SK-N-SH (cell line): Measurements from ENCODE around the gene DAB1. TPM values are rescaled to one million over a fixed set of nuclear protein-coding genes. Genes with fewer than 3 reads are reported as not detected.

Experiments used
- CTCF ChIA-PET: fragments of 300-600, 350-600 bp; formaldehyde crosslinking; extraction: SDS; loops from one replicate; lab custom pipeline; 2021; lab: Yijun Ruan, JAX
- POLR2A ChIA-PET: fragments of 350-600 bp; sonication (Branson Sonifier 250); formaldehyde crosslinking; extraction: SDS; loops from one replicate; lab custom pipeline; 2020; ENCODE audit warnings: antibody characterized with exemption, inconsistent platforms; lab: Yijun Ruan, JAX
- DNase-seq: peaks from one replicate; pipeline ENCODE4 v3.0.0; 2012
- H2AFZ ChIP-seq: fragments of 200-600 bp; sonication (generic); 2 replicates; pipeline ENCODE4 v1.8.1; 2016; ENCODE audit warnings: antibody characterized with exemption, mild to moderate bottlenecking, low read depth
- H3F3A ChIP-seq: fragments of 200-600 bp; sonication (generic); replicated peaks from 2 replicates; pipeline ENCODE3; 2016; ENCODE audit warnings: antibody characterized with exemption, mild to moderate bottlenecking; ENCODE audit not compliant: insufficient read depth
- H3K27ac ChIP-seq, 2 experiments: fragments of 200-500 bp in 1 of 2; fragments of 200-600 bp in 1 of 2; sonication (Bioruptor generic) in 1 of 2; sonication (generic), shearing (Covaris generic) in 1 of 2; 2 replicates each; pipeline versions ENCODE4 v1.5.1 to v1.6.1; 2014 to 2016; ENCODE audit warnings: low read depth in 2 of 2, inconsistent platforms in 1 of 2, low read length in 1 of 2, mild to moderate bottlenecking in 1 of 2, mixed read lengths in 1 of 2
- H3K27me3 ChIP-seq: fragments of 200-600 bp; sonication (generic), shearing (Covaris generic); 2 replicates; pipeline ENCODE4 v1.6.1; 2016; ENCODE audit warnings: mixed run types; ENCODE audit not compliant: insufficient read depth
- H3K36me3 ChIP-seq, 2 experiments: fragments of 200-500 bp in 1 of 2; fragments of 200-600 bp in 1 of 2; sonication (Bioruptor generic) in 1 of 2; sonication (generic) in 1 of 2; replicated peaks in 1 of 2; 2 replicates each; pipeline versions ENCODE3 to v1.5.1; 2014 to 2016; ENCODE audit warnings: low read length in 1 of 2, mild to moderate bottlenecking in 1 of 2; ENCODE audit not compliant: insufficient read depth in 2 of 2, control insufficient read depth in 1 of 2
- H3K4me1 ChIP-seq, 2 experiments: fragments of 200-500 bp in 1 of 2; fragments of 200-600 bp in 1 of 2; sonication (Bioruptor generic) in 1 of 2; sonication (generic), shearing (Covaris generic) in 1 of 2; 2 replicates each; pipeline versions ENCODE4 v1.5.1 to v1.6.1; 2014 to 2016; ENCODE audit warnings: low read depth in 1 of 2, low read length in 1 of 2, mixed run types in 1 of 2; ENCODE audit not compliant: insufficient read depth in 2 of 2, control insufficient read depth in 1 of 2
- H3K4me2 ChIP-seq: fragments of 200-600 bp; sonication (generic), shearing (Covaris generic); 2 replicates; pipeline ENCODE4 v1.6.1; 2017; ENCODE audit warnings: mixed run types
- H3K4me3 ChIP-seq, 2 experiments: fragments of 200-500 bp in 1 of 2; fragments of 200-600 bp in 1 of 2; sonication (Bioruptor generic) in 1 of 2; sonication (generic), shearing (Covaris generic) in 1 of 2; 2 replicates each; pipeline versions ENCODE4 v1.5.1 to v1.8.1; 2014 to 2016; ENCODE audit warnings: low read depth in 2 of 2, inconsistent platforms in 1 of 2, low read length in 1 of 2, mild to moderate bottlenecking in 1 of 2, mixed read lengths in 1 of 2, moderate library complexity in 1 of 2
- H3K79me2 ChIP-seq: fragments of 200-600 bp; sonication (generic); 2 replicates; pipeline ENCODE4 v1.8.1; 2017; ENCODE audit warnings: mild to moderate bottlenecking; ENCODE audit not compliant: insufficient read depth
- H3K9ac ChIP-seq: fragments of 200-600 bp; sonication (generic); 2 replicates; pipeline ENCODE4 v1.6.1; 2017; ENCODE audit warnings: mixed run types
- H3K9me2 ChIP-seq: fragments of 200-600 bp; sonication (generic); 2 replicates; pipeline ENCODE4 v1.6.1; 2017; ENCODE audit warnings: mixed run types
- H3K9me3 ChIP-seq: fragments of 200-600 bp; sonication (generic); 2 replicates; pipeline ENCODE4 v1.6.1; 2017; ENCODE audit warnings: mixed run types, mild to moderate bottlenecking, moderate library complexity
- H4K20me1 ChIP-seq: fragments of 200-600 bp; sonication (generic); 2 replicates; pipeline ENCODE4 v1.6.1; 2017; ENCODE audit warnings: mild to moderate bottlenecking, mixed run types; ENCODE audit not compliant: insufficient read depth
- EZH2phosphoT487 ChIP-seq: fragments of 200-600 bp; sonication (generic); IDR thresholded peaks from 2 replicates; pipeline ENCODE4 v1.6.1; 2017; ENCODE audit warnings: low read depth, mixed run types, mild to moderate bottlenecking, antibody characterized with exemption, moderate library complexity, borderline replicate concordance
- FOXJ3 ChIP-seq: sonication (generic); formaldehyde crosslinking; IDR thresholded peaks from 2 replicates; pipeline ENCODE4 v1.5.1; 2020; ENCODE audit warnings: mild to moderate bottlenecking, missing genetic modification reagents
- GABPA ChIP-seq: IDR thresholded peaks from 2 replicates; pipeline ENCODE4 v1.4.0; 2012; ENCODE audit warnings: low read depth, mild to moderate bottlenecking
- JUND ChIP-seq: IDR thresholded peaks from 2 replicates; pipeline ENCODE4 v1.4.0; 2012
- NFIC ChIP-seq: IDR thresholded peaks from 2 replicates; pipeline ENCODE4 v1.4.0; 2012; ENCODE audit warnings: borderline replicate concordance
- POLR2AphosphoS5 ChIP-seq: IDR thresholded peaks from 2 replicates; pipeline ENCODE4 v1.6.1; 2012; ENCODE audit warnings: low read depth, low read length
- SIN3A ChIP-seq: IDR thresholded peaks from 2 replicates; pipeline ENCODE4 v1.6.1; 2012; ENCODE audit warnings: low read depth, mild to moderate bottlenecking, low read length, moderate library complexity, borderline replicate concordance
- WGBS: methylation state at CpG from one replicate; pipeline ENCODE4 v1.1.6; 2017; ENCODE audit warnings: low lambda C conversion rate; 5-methylcytosine and 5-hydroxymethylcytosine counted together
- polyA plus RNA-seq, 3 experiments: library from polyadenylated mRNA; depleted of rRNA; stranded (reverse); fragments of >200 nt; gene quantifications; 2 replicates each; pipeline ENCODE4 v1.2.3, GENCODE V29; 2012
- TF ChIP-seq, protein P1 (sequence below): fragments of 150-350 bp; IDR thresholded peaks from 2 replicates; pipeline ENCODE4 v1.6.1; 2017; ENCODE audit warnings: antibody characterized with exemption, low read length, low read depth, borderline replicate concordance
- TF ChIP-seq, protein P2 (sequence below): IDR thresholded peaks from 2 replicates; pipeline ENCODE4 v1.4.0; 2012; ENCODE audit warnings: low read depth, borderline replicate concordance

Gene DAB1
- polyA plus RNA-seq, 1 of the 3 experiments (the other 2 are of a cell fraction), result 2.9 TPM

DNA sequence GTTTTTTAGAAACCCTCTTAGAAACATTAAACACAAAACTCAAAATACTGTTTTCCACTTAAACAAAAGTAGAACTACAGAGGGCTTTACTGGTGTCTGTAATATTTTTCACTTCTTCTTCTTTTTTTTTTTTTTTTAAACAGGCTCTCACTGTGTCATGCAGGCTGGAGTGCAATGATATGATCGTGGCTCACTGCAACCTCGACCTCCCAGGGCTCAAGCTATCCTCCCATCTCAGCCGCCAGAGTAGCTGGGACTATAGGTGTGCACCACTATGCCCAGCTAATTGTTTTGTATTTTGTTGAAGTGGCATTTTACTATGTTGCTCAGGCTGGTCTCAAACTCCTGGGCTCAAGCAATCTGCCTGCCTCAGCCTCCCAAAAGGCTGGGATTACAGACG lies 194.8 kb downstream of the DAB1 start:
- Histone ChIP-seq H3K9me2 (no peaks in the 10 kb centered on the region), H3K27me3 (no peaks in the 10 kb centered on the region), H4K20me1 (no peaks in the 10 kb centered on the region), H3K4me2 (no peak overlapping the region), H3K9me3 (no peaks in the 10 kb centered on the region), H3K27ac (no peak overlapping the region), H3K36me3 (no peaks in the 10 kb centered on the region), H3K4me3 (no peak overlapping the region), H2AFZ (no peak overlapping the region), H3K79me2 (no peaks in the 10 kb centered on the region), H3F3A (no peaks in the 10 kb centered on the region), H3K4me1 (no peaks in the 10 kb centered on the region), H3K9ac (no peak overlapping the region)
- no peak for TF ChIP-seq SIN3A
- TF ChIP-seq JUND, result no peak
- TF ChIP-seq, protein P1, sequence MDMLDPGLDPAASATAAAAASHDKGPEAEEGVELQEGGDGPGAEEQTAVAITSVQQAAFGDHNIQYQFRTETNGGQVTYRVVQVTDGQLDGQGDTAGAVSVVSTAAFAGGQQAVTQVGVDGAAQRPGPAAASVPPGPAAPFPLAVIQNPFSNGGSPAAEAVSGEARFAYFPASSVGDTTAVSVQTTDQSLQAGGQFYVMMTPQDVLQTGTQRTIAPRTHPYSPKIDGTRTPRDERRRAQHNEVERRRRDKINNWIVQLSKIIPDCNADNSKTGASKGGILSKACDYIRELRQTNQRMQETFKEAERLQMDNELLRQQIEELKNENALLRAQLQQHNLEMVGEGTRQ, result no peak
- TF ChIP-seq, protein P2, sequence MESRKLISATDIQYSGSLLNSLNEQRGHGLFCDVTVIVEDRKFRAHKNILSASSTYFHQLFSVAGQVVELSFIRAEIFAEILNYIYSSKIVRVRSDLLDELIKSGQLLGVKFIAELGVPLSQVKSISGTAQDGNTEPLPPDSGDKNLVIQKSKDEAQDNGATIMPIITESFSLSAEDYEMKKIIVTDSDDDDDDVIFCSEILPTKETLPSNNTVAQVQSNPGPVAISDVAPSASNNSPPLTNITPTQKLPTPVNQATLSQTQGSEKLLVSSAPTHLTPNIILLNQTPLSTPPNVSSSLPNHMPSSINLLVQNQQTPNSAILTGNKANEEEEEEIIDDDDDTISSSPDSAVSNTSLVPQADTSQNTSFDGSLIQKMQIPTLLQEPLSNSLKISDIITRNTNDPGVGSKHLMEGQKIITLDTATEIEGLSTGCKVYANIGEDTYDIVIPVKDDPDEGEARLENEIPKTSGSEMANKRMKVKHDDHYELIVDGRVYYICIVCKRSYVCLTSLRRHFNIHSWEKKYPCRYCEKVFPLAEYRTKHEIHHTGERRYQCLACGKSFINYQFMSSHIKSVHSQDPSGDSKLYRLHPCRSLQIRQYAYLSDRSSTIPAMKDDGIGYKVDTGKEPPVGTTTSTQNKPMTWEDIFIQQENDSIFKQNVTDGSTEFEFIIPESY, result no peak
- no peak for TF ChIP-seq GABPA
- TF ChIP-seq EZH2phosphoT487, result no peak
- no peak for TF ChIP-seq FOXJ3 (CRISPR knock-in tag)
- TF ChIP-seq POLR2AphosphoS5, result no peak
- TF ChIP-seq NFIC, result no peak
- CTCF ChIA-PET, result no interaction called here
- no peak for DNase-seq
- POLR2A ChIA-PET, result no interaction called here
- 68% methylated on average over 4 of the region's 4 CpGs for WGBS

GRCh38 chr1:57222801-57223200 lies 201.1 kb downstream of the DAB1 start:
- H3K27me3 ChIP-seq, result no peaks in the 10 kb centered on the region
- no peaks in the 10 kb centered on the region for H4K20me1 ChIP-seq
- no peaks in the 10 kb centered on the region for H3K9me2 ChIP-seq
- no peak overlapping the region for H3K4me3 ChIP-seq
- ChIA-PET POLR2A (no interaction called here), CTCF (no interaction called here)
- WGBS, result 76% methylated on average over 3 of the region's 3 CpGs
- H2AFZ ChIP-seq, result no peak overlapping the region
- no peak overlapping the region for H3K4me2 ChIP-seq
- no peak overlapping the region for H3K9ac ChIP-seq
- H3F3A ChIP-seq, result no peaks in the 10 kb centered on the region
- H3K4me1 ChIP-seq, result no peaks in the 10 kb centered on the region; a peak in 1 of 4 replicates
- no peak overlapping the region for H3K27ac ChIP-seq
- no peaks in the 10 kb centered on the region for H3K36me3 ChIP-seq
- H3K9me3 ChIP-seq, result no peaks in the 10 kb centered on the region
- TF ChIP-seq POLR2AphosphoS5, result no peak
- TF ChIP-seq, protein P2, result no peak
- no peaks in the 10 kb centered on the region for H3K79me2 ChIP-seq
- no peak for DNase-seq
